ENCODE measurements around the gene HACD1.

The HACD1 gene

GRCh38 chr10:17624996-17625395, 7.8 kb upstream of the HACD1 start:
- H3K4me3 ChIP-seq (ENCODE audit: low read depth, low read length) = no peak overlapping the region
- TF ChIP-seq CTCF (IDR thresholded peaks at IDR 0.05; ENCODE audit: low read depth, low read length, missing control alignments) = no peak
- DNase-seq (ENCODE audit: low read depth) = no peak
- in situ Hi-C loops (cut with HindIII; ENCODE audit: low sequenced_read_pairs) = no loop called here

GRCh38 chr10:17622061-17622460, 4.9 kb upstream of the HACD1 start:
- no peak overlapping the region for H3K4me3 ChIP-seq (ENCODE audit: low read depth, low read length)
- no peak for DNase-seq (ENCODE audit: low read depth)
- TF ChIP-seq CTCF (IDR thresholded peaks at IDR 0.05; ENCODE audit: low read depth, low read length, missing control alignments) = no peak
- in situ Hi-C loops (cut with HindIII; ENCODE audit: low sequenced_read_pairs) = no loop called here

GRCh38 chr10:17616403-17617030, 657 bp downstream of the HACD1 start:
- H3K4me3 ChIP-seq (ENCODE audit: low read depth, low read length) = peak overlapping the region; percentile 71
- no peak for TF ChIP-seq CTCF (IDR thresholded peaks at IDR 0.05; ENCODE audit: low read depth, low read length, missing control alignments)
- in situ Hi-C loops (cut with HindIII; ENCODE audit: low sequenced_read_pairs) = no loop called here
- no peak for DNase-seq (ENCODE audit: low read depth)

GRCh38 chr10:17609523-17610079, 7.6 kb downstream of the HACD1 start:
- H3K4me3 ChIP-seq (ENCODE audit: low read depth, low read length) = no peak overlapping the region
- TF ChIP-seq CTCF (IDR thresholded peaks at IDR 0.05; ENCODE audit: low read depth, low read length, missing control alignments) = no peak
- in situ Hi-C loops (cut with HindIII; ENCODE audit: low sequenced_read_pairs) = no loop called here
- no peak for DNase-seq (ENCODE audit: low read depth)

- DNase-seq (ENCODE audit: low read depth) = peak; percentile 38
- no peak overlapping the region for H3K4me3 ChIP-seq (ENCODE audit: low read depth, low read length)
- TF ChIP-seq CTCF (IDR thresholded peaks at IDR 0.05; ENCODE audit: low read depth, low read length, missing control alignments) = peak; percentile 66
- in situ Hi-C loops (cut with HindIII; ENCODE audit: low sequenced_read_pairs) = no loop called here
Observed at GRCh38 chr10:17607603-17608332, 9.4 kb downstream of the HACD1 start.

- DNase-seq (ENCODE audit: low read depth) = no peak
- TF ChIP-seq CTCF (IDR thresholded peaks at IDR 0.05; ENCODE audit: low read depth, low read length, missing control alignments) = no peak
- H3K4me3 ChIP-seq (ENCODE audit: low read depth, low read length) = no peak overlapping the region
- in situ Hi-C loops (cut with HindIII; ENCODE audit: low sequenced_read_pairs) = no loop called here
Observed at GRCh38 chr10:17607060-17607459, 10.1 kb downstream of the HACD1 start.
